GM12878 (cell line): ENCODE measurements around the gene PPARD. TPM values are rescaled to one million over a fixed set of nuclear protein-coding genes. Genes with fewer than 3 reads are reported as not detected.

Source experiments
- ATAC-seq: fragments of 200-7000 bp; cut with Tn5 transposase; 3 replicates; pipeline ENCODE4 v1.9.1; 2020; ENCODE audit warnings: mild to moderate bottlenecking, moderate library complexity
- BruUV-seq: library from RNA; stranded (reverse); fragments of 400-500 nt; replicated peaks from 2 replicates; lab custom pipeline; 2021; lab: Mats Ljungman, UMichigan
- CTCF ChIA-PET: fragments of 300-600 bp; sonication (Branson Sonifier 250); formaldehyde crosslinking; extraction: SDS; loops from one replicate; lab custom pipeline; 2021; ENCODE audit warnings: inconsistent platforms; lab: Yijun Ruan, JAX
- POLR2A ChIA-PET: fragments of 350-600 bp; formaldehyde crosslinking; extraction: SDS; loops from one replicate; lab custom pipeline; 2021; ENCODE audit warnings: inconsistent platforms; lab: Charles Lee
- RAD21 ChIA-PET: fragments of 300-600 bp; sonication (Branson Sonifier 250); formaldehyde crosslinking; loops from one replicate; lab custom pipeline; 2023; ENCODE audit warnings: antibody characterized with exemption; ENCODE audit not compliant: unreplicated experiment; lab: Charles Lee
- SMC1A ChIA-PET: fragments of 300-600 bp; sonication (Branson Sonifier 250); formaldehyde crosslinking; loops from one replicate; lab custom pipeline; 2023; ENCODE audit not compliant: unreplicated experiment, uncharacterized antibody; lab: Charles Lee
- DNase-seq: peaks from one replicate; pipeline ENCODE4 v3.0.0-alpha.2; 2011; ENCODE audit warnings: low read depth, low spot score
- FAIRE-seq: peaks from 3 replicates; lab custom pipeline; 2011; peaks lifted over from hg19 to GRCh38; lab: Jason Lieb, UNC
- H2AFZ ChIP-seq: 2 replicates; pipeline ENCODE4 v1.6.0; 2011; ENCODE audit warnings: low read depth, low read length, control low read depth; ENCODE audit not compliant: control insufficient read depth
- H3K27ac ChIP-seq: 2 replicates; pipeline ENCODE4 v1.5.1; 2011; ENCODE audit warnings: control low read depth; ENCODE audit not compliant: control insufficient read depth, insufficient read depth
- H3K27me3 ChIP-seq, 2 experiments: replicated peaks in 1 of 2; 2 replicates each; pipeline versions ENCODE4 v1.6.0 to v1.6.1; 2011; ENCODE audit warnings: low read length in 1 of 2; ENCODE audit not compliant: control insufficient read depth in 2 of 2, insufficient read depth in 2 of 2
- H3K36me3 ChIP-seq, 2 experiments: 2 replicates each; pipeline ENCODE4 v1.5.1; 2011; ENCODE audit warnings: low read length in 1 of 2; ENCODE audit not compliant: control insufficient read depth in 2 of 2, insufficient read depth in 2 of 2
- H3K4me1 ChIP-seq: 2 replicates; pipeline ENCODE4 v1.6.1; 2011; ENCODE audit warnings: mild to moderate bottlenecking, low read length, moderate library complexity, mixed read lengths; ENCODE audit not compliant: control insufficient read depth, insufficient read depth
- H3K4me2 ChIP-seq: 2 replicates; pipeline ENCODE4 v1.6.0; 2011; ENCODE audit warnings: control low read depth; ENCODE audit not compliant: control insufficient read depth, insufficient read depth
- H3K4me3 ChIP-seq: fragments of 200-600 bp; sonication (generic); 2 replicates; pipeline ENCODE4 v1.5.1; 2016
- H3K79me2 ChIP-seq: 2 replicates; pipeline ENCODE4 v1.6.0; 2011; ENCODE audit warnings: low read length; ENCODE audit not compliant: control insufficient read depth, insufficient read depth
- H3K9ac ChIP-seq: 2 replicates; pipeline ENCODE4 v1.8.0; 2011; ENCODE audit warnings: low read length, control low read depth, mixed read lengths; ENCODE audit not compliant: control insufficient read depth, insufficient read depth
- H3K9me3 ChIP-seq: replicated peaks from 3 replicates; pipeline ENCODE4 v1.5.1; 2011; ENCODE audit warnings: mild to moderate bottlenecking, low read length; ENCODE audit not compliant: control insufficient read depth, insufficient read depth
- H4K20me1 ChIP-seq: 2 replicates; pipeline ENCODE4 v1.6.0; 2011; ENCODE audit not compliant: control insufficient read depth, insufficient read depth
- BHLHE40 ChIP-seq, 2 experiments: fragments of 450-650 bp in 1 of 2; IDR thresholded peaks; 2 replicates each; pipeline ENCODE4 v1.6.1; 2011 to 2017; ENCODE audit warnings: low read depth in 2 of 2, borderline replicate concordance in 1 of 2, improper control_type of control experiment in 1 of 2, low read length in 1 of 2, mild to moderate bottlenecking in 1 of 2
- E2F8 ChIP-seq: fragments of 450-650 bp; IDR thresholded peaks from 2 replicates; pipeline ENCODE4 v1.6.1; 2018; ENCODE audit warnings: mild to moderate bottlenecking, low read depth, moderate library complexity; ENCODE audit not compliant: partially characterized antibody
- POLR2A ChIP-seq: IDR thresholded peaks from 2 replicates; pipeline ENCODE4 v1.6.1; 2011; ENCODE audit warnings: low read depth, mild to moderate bottlenecking, low read length
- POLR2AphosphoS2 ChIP-seq: IDR thresholded peaks from 2 replicates; pipeline ENCODE4 v1.6.1; 2011; ENCODE audit warnings: low read depth, mild to moderate bottlenecking, low read length, improper control_type of control experiment, moderate library complexity
- POLR2AphosphoS5 ChIP-seq: IDR thresholded peaks from 2 replicates; pipeline ENCODE4 v1.6.1; 2011; ENCODE audit warnings: mild to moderate bottlenecking, low read length, inconsistent platforms
- RAD51 ChIP-seq: fragments of 450-650 bp; IDR thresholded peaks from 2 replicates; pipeline ENCODE4 v1.6.1; 2016; ENCODE audit warnings: moderate library complexity, mild to moderate bottlenecking, inconsistent platforms
- SIN3A ChIP-seq: IDR thresholded peaks from 2 replicates; pipeline ENCODE4 v1.6.1; 2012; ENCODE audit warnings: low read depth, low read length, improper control_type of control experiment
- SMC3 ChIP-seq: IDR thresholded peaks from 2 replicates; pipeline ENCODE4 v1.6.1; 2011; ENCODE audit warnings: low read length, improper control_type of control experiment, borderline replicate concordance
- USF1 ChIP-seq: IDR thresholded peaks from 2 replicates; pipeline ENCODE4 v1.6.1; 2011; ENCODE audit warnings: borderline replicate concordance, low read depth, mild to moderate bottlenecking, moderate library complexity, mixed read lengths, low read length; ENCODE audit not compliant: insufficient read depth; ENCODE audit errors: extremely low read length
- ZNF622 ChIP-seq: fragments of 450-650 bp; IDR thresholded peaks from 2 replicates; pipeline ENCODE4 v1.6.1; 2017; ENCODE audit warnings: mild to moderate bottlenecking, inconsistent platforms
- WGBS: methylation state at CpG from one replicate; pipeline ENCODE4 v1.1.6; 2016; ENCODE audit warnings: low lambda C conversion rate; ENCODE audit not compliant: insufficient replicate concordance, insufficient coverage; ENCODE audit errors: missing lambda C conversion rate; 5-methylcytosine and 5-hydroxymethylcytosine counted together
- in situ Hi-C: fragments of 300-500 bp; cut with MboI; formaldehyde crosslinking; loops from 9 replicates; pipeline ENCODE4 v1.14.3; 2018; ENCODE audit warnings: mixed read lengths
- intact Hi-C: fragments of 100-400 bp; cut with micrococcal nuclease; formaldehyde crosslinking; loops from one replicate; pipeline ENCODE4 v1.14.2; 2022; ENCODE audit not compliant: unreplicated experiment
- polyA plus RNA-seq, 11 experiments: library from polyadenylated mRNA; depleted of rRNA in 4 of 11; unstranded in 6 of 11; stranded (reverse) in 5 of 11; fragments of >200 nt; fragmentation: Nextera tagmentation in 4 of 11; fragmentation: Illumina TruSeq in 1 of 11; extraction: Ambion mirVana in 4 of 11; extraction: Trizol in 1 of 11; gene quantifications; 1 replicate in 1 of 11; 2 replicates in 10 of 11; pipeline versions ENCODE4 v1.2.1 to v1.2.3, GENCODE V29; 2011 to 2016; ENCODE audit warnings: inconsistent platforms in 2 of 11, missing spikeins in 2 of 11, low read depth in 1 of 11
- total RNA-seq, 4 experiments: library from RNA; depleted of rRNA in 3 of 4; stranded (reverse); fragments of >200 nt in 3 of 4; fragmentation: Illumina TruSeq in 1 of 4; extraction: Trizol in 1 of 4; gene quantifications; 2 replicates each; pipeline versions ENCODE4 v1.2.1 to v1.2.3, GENCODE V29; 2013 to 2021

PPARD gene
- total and polyA plus RNA-seq, 10 of the 15 experiments (the other 5 are each of a cell fraction or from before 2014, with no cell fraction given), result 0.05 to 12.6 (median 6.7) TPM

GRCh38 chr6:35469751-35470662 lies 127.6 kb downstream of the PPARD start:
- no peaks in the 10 kb centered on the region for H3K9me3 ChIP-seq
- ChIA-PET SMC1A (no interaction called here), POLR2A (interaction anchor here (1.0 to 1.2 kb wide), 2 partner anchors 11 to 53 kb away, joined by 3 read pairs; no protein-coding TSS in a partner anchor), CTCF (interaction anchor here (1.1 to 3.6 kb wide), 5 partner anchors 12 to 266 kb away, joined by 4 to 20 read pairs (median 11); partner anchors contain the start of genes ARMC12, DEF6, FANCE and PPARD), RAD21 (interaction anchor here (0.6 kb wide), 1 partner anchor 12 kb away, joined by 3 read pairs; no protein-coding TSS in a partner anchor)
- intact Hi-C loops (loop anchor here (2.0 kb wide), 1 partner anchor 17 kb away; the partner anchor contains the start of gene FANCE), in situ Hi-C loops (loop anchor here (5.0 kb wide), 1 partner anchor 173 kb away; the partner anchor contains the start of gene DEF6)
- H3K27ac ChIP-seq, result no peak overlapping the region; the same call in 1 of the 2 replicates
- TSS peak; percentile 70 for BruUV-seq
- H3K27me3 ChIP-seq, result no peaks in the 10 kb centered on the region
- ATAC-seq, result no peak
- H3K4me3 ChIP-seq, result peak overlapping the region; percentile 99
- H3K79me2 ChIP-seq, result peaks cover 33% of the 10 kb centered on the region
- no peak overlapping the region for H2AFZ ChIP-seq
- H3K9ac ChIP-seq, result peak overlapping the region; percentile 97
- no peak for FAIRE-seq
- H3K4me2 ChIP-seq, result peak overlapping the region; percentile 83
- WGBS, result 4% methylated on average over 18 of the region's 18 CpGs
- TF ChIP-seq SIN3A (0 out of 2 replicates have a peak, but pooled peaks have one; percentile 36), BHLHE40 (IDR thresholded peaks at IDR 0.05; ENCODE audit: borderline replicate concordance in 1 of 2, low read depth in 2 of 2, low read length in 1 of 2) (peak in 1 of 2 experiments; percentile 60; a peak in 2 of 4 replicates), ZNF622 (no peak), POLR2A (peak; percentile 43), POLR2AphosphoS2 (0 out of 2 replicates have a peak, but pooled peaks have one; percentile 8), POLR2AphosphoS5 (peak; percentile 19), E2F8 (no peak), RAD51 (peak; percentile 72), SMC3 (no peak), USF1 (peak; percentile 35)
- no peaks in the 10 kb centered on the region for H3K4me1 ChIP-seq
- peaks cover 14% of the 10 kb centered on the region in 2 experiments for H3K36me3 ChIP-seq
- H4K20me1 ChIP-seq, result peaks cover 7% of the 10 kb centered on the region; the same call in 1 of the 2 replicates
- no peak for DNase-seq
